B cell (primary cell): Measurements from ENCODE around the gene KIF1A. TPM values are rescaled to one million over a fixed set of nuclear protein-coding genes. Genes with fewer than 3 reads are reported as not detected.

ENCODE experiments used
- ATAC-seq: fragments of 200-7000 bp; cut with Tn5 transposase; one replicate; pipeline ENCODE4 v1.10.0; 2021; ENCODE audit warnings: low read depth, mild to moderate bottlenecking, moderate number of reproducible peaks, moderate library complexity
- CTCF ChIA-PET: fragments of 350-600 bp; sonication (Branson Sonifier 250); formaldehyde crosslinking; loops from one replicate; lab custom pipeline; 2021; ENCODE audit warnings: antibody characterized with exemption, inconsistent platforms; lab: Charles Lee
- POLR2A ChIA-PET: fragments of 350-600 bp; sonication (Branson Sonifier 250); formaldehyde crosslinking; loops from one replicate; lab custom pipeline; 2021; ENCODE audit warnings: antibody characterized with exemption; lab: Charles Lee
- DNase-seq: peaks from one replicate; pipeline ENCODE4 v3.0.0; 2013
- H2AFZ ChIP-seq: 2 replicates; pipeline ENCODE4 v1.6.1; 2012; ENCODE audit warnings: mild to moderate bottlenecking, low read depth, low read length; ENCODE audit not compliant: insufficient read depth, poor library complexity, severe bottlenecking
- H3K27ac ChIP-seq, 2 donors: 1 replicate in 1 of 2; 2 replicates in 1 of 2; pipeline ENCODE4 v1.5.1; 2012 to 2013; ENCODE audit warnings: low read length in 2 of 2, mild to moderate bottlenecking in 2 of 2, moderate library complexity in 1 of 2
- H3K27me3 ChIP-seq, 4 experiments: fragments of 200-600 bp in 1 of 4; sonication (generic) in 1 of 4; replicated peaks in 1 of 4; 1 replicate in 2 of 4; 2 replicates in 2 of 4; pipeline versions ENCODE4 v1.6.1 to v1.7.0; 2013 to 2016; ENCODE audit warnings: low read length in 3 of 4, mild to moderate bottlenecking in 2 of 4, mixed read lengths in 1 of 4, moderate library complexity in 1 of 4; ENCODE audit not compliant: insufficient read depth in 4 of 4, control insufficient read depth in 3 of 4; ENCODE audit errors: control extremely low read depth in 1 of 4
- H3K36me3 ChIP-seq, 2 experiments: replicated peaks in 1 of 2; 1 replicate in 1 of 2; 2 replicates in 1 of 2; pipeline versions ENCODE4 v1.6.1 to v1.7.1; 2013; ENCODE audit warnings: low read length in 1 of 2; ENCODE audit not compliant: insufficient read depth in 2 of 2, control insufficient read depth in 1 of 2; ENCODE audit errors: control extremely low read depth in 1 of 2, extremely low read depth in 1 of 2
- H3K4me1 ChIP-seq, 2 donors: fragments of 200-600 bp in 1 of 2; sonication (generic) in 1 of 2; 1 replicate in 1 of 2; 2 replicates in 1 of 2; pipeline versions ENCODE4 v1.5.1 to v1.6.1; 2013 to 2017; ENCODE audit warnings: low read length in 2 of 2; ENCODE audit not compliant: control insufficient read depth in 2 of 2, insufficient read depth in 2 of 2
- H3K4me2 ChIP-seq: replicated peaks from 2 replicates; pipeline ENCODE3; 2012; ENCODE audit warnings: mild to moderate bottlenecking, low read depth, low read length; ENCODE audit not compliant: poor library complexity, severe bottlenecking
- H3K4me3 ChIP-seq, 5 experiments: fragments of 200-600 bp in 1 of 5; sonication (generic) in 1 of 5; 1 replicate in 3 of 5; 2 replicates in 2 of 5; pipeline versions ENCODE4 v1.5.1 to v1.7.0; 2011 to 2016; ENCODE audit warnings: low read length in 4 of 5, mild to moderate bottlenecking in 4 of 5, low read depth in 2 of 5, control low read depth in 1 of 5, moderate library complexity in 1 of 5; ENCODE audit not compliant: insufficient read depth in 1 of 5; ENCODE audit errors: control extremely low read depth in 1 of 5, extremely low read depth in 1 of 5
- H3K79me2 ChIP-seq: fragments of 200-600 bp; sonication (generic); one replicate; pipeline ENCODE4 v1.6.0; 2016; ENCODE audit warnings: low read length; ENCODE audit not compliant: control insufficient read depth, insufficient read depth
- H3K9ac ChIP-seq: fragments of 200-600 bp; sonication (generic); 2 replicates; pipeline ENCODE4 v1.6.1; 2017; ENCODE audit warnings: mild to moderate bottlenecking, low read length, moderate library complexity
- H3K9me3 ChIP-seq, 3 donors: one replicate each; pipeline versions ENCODE4 v1.6.1 to v1.7.1; 2013; ENCODE audit warnings: low read length in 2 of 3; ENCODE audit not compliant: control insufficient read depth in 2 of 3, insufficient read depth in 1 of 3; ENCODE audit errors: control extremely low read depth in 1 of 3
- H4K20me1 ChIP-seq: 2 replicates; pipeline ENCODE4 v1.6.0; 2012; ENCODE audit warnings: mild to moderate bottlenecking, low read length; ENCODE audit not compliant: insufficient read depth, control insufficient read depth, poor library complexity, severe bottlenecking
- H3K27ac Mint-ChIP-seq: one replicate; pipeline ENCODE4 v1.8.0; 2021; ENCODE audit warnings: mixed read lengths
- H3K27me3 Mint-ChIP-seq: one replicate; pipeline ENCODE4 v1.8.0; 2021; ENCODE audit warnings: mixed read lengths
- H3K4me1 Mint-ChIP-seq: one replicate; pipeline ENCODE4 v1.8.0; 2021; ENCODE audit warnings: mixed read lengths
- H3K4me3 Mint-ChIP-seq: one replicate; pipeline ENCODE4 v1.8.0; 2021; ENCODE audit warnings: mixed read lengths
- H3K9me3 Mint-ChIP-seq: one replicate; pipeline ENCODE4 v1.8.0; 2022; ENCODE audit warnings: mixed read lengths; ENCODE audit not compliant: insufficient read depth
- EZH2 ChIP-seq: IDR thresholded peaks from 2 replicates; pipeline ENCODE4 v1.6.1; 2012; ENCODE audit warnings: borderline replicate concordance, low read depth, mild to moderate bottlenecking, moderate library complexity, low read length; ENCODE audit not compliant: insufficient read depth, poor library complexity, severe bottlenecking
- WGBS: methylation state at CpG from one replicate; pipeline ENCODE4 v1.1.5; 2013; ENCODE audit warnings: missing lambda C conversion rate; ENCODE audit not compliant: insufficient coverage; 5-methylcytosine and 5-hydroxymethylcytosine counted together
- intact Hi-C: fragments of 100-400 bp; cut with micrococcal nuclease; formaldehyde crosslinking; loops from one replicate; pipeline ENCODE4 v1.10.0; 2022
- polyA plus RNA-seq: library from polyadenylated mRNA; depleted of rRNA; stranded (reverse); fragments of >200 nt; gene quantifications from 2 replicates; pipeline ENCODE4 v1.2.3, GENCODE V29; 2012
- total RNA-seq, 2 donors: library from RNA; stranded (reverse); fragments of 120-200 nt in 1 of 2; gene quantifications; 1 replicate in 1 of 2; 2 replicates in 1 of 2; pipeline versions ENCODE4 v1.2.3 to v1.2.4, GENCODE V29; 2013 to 2022
- TF ChIP-seq, protein P1 (sequence below): fragments of 200-600 bp; IDR thresholded peaks from one replicate; pipeline ENCODE4 v1.8.0; 2022; ENCODE audit warnings: antibody characterized with exemption, mild to moderate bottlenecking

KIF1A gene
- total and polyA plus RNA-seq, 2 donors (not counting 1 experiment from before 2014, with no cell fraction given) = not detected

- TF ChIP-seq EZH2 = no peak
- TF ChIP-seq, protein P1, sequence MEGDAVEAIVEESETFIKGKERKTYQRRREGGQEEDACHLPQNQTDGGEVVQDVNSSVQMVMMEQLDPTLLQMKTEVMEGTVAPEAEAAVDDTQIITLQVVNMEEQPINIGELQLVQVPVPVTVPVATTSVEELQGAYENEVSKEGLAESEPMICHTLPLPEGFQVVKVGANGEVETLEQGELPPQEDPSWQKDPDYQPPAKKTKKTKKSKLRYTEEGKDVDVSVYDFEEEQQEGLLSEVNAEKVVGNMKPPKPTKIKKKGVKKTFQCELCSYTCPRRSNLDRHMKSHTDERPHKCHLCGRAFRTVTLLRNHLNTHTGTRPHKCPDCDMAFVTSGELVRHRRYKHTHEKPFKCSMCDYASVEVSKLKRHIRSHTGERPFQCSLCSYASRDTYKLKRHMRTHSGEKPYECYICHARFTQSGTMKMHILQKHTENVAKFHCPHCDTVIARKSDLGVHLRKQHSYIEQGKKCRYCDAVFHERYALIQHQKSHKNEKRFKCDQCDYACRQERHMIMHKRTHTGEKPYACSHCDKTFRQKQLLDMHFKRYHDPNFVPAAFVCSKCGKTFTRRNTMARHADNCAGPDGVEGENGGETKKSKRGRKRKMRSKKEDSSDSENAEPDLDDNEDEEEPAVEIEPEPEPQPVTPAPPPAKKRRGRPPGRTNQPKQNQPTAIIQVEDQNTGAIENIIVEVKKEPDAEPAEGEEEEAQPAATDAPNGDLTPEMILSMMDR = no peak
- Histone ChIP-seq H3K4me1 (no peaks in the 10 kb centered on the region), H3K27me3 (no peaks in the 10 kb centered on the region), H3K4me3 (no peak overlapping the region), H3K27ac (no peak overlapping the region), H4K20me1 (no peaks in the 10 kb centered on the region), H3K9me3 (peaks cover 0 to 4% (median 0%) of the 10 kb centered on the region in 3 donors), H3K36me3 (no peaks in the 10 kb centered on the region), H3K79me2 (no peaks in the 10 kb centered on the region), H2AFZ (no peak overlapping the region), H3K4me2 (no peak overlapping the region), H3K9ac (no peak overlapping the region)
- H3K4me1 Mint-ChIP-seq = no peaks in the 10 kb centered on the region
- no peak overlapping the region for H3K4me3 Mint-ChIP-seq
- no peak for ATAC-seq
- POLR2A ChIA-PET = no interaction called here
- no peak for DNase-seq
- WGBS = 80% methylated on average over 13 of the region's 18 CpGs
- intact Hi-C loops = no loop called here
- H3K27ac Mint-ChIP-seq = no peak overlapping the region
- H3K9me3 Mint-ChIP-seq = no peaks in the 10 kb centered on the region
- H3K27me3 Mint-ChIP-seq = no peaks in the 10 kb centered on the region
- CTCF ChIA-PET = no interaction called here
Observed at GRCh38 chr2:240717181-240717641, 102.8 kb downstream of the KIF1A start.

- Histone ChIP-seq H3K9ac (no peak overlapping the region), H3K27me3 (no peaks in the 10 kb centered on the region), H3K79me2 (no peaks in the 10 kb centered on the region), H3K4me1 (no peaks in the 10 kb centered on the region), H3K27ac (no peak overlapping the region), H4K20me1 (no peaks in the 10 kb centered on the region), H3K36me3 (no peaks in the 10 kb centered on the region), H2AFZ (no peak overlapping the region), H3K9me3 (peaks cover 0 to 4% (median 0%) of the 10 kb centered on the region in 3 donors), H3K4me2 (no peak overlapping the region), H3K4me3 (no peak overlapping the region)
- DNase-seq = no peak
- CTCF ChIA-PET = no interaction called here
- intact Hi-C loops = no loop called here
- Mint-ChIP-seq H3K27ac (peak overlapping the region; percentile 26), H3K9me3 (no peaks in the 10 kb centered on the region), H3K4me1 (no peaks in the 10 kb centered on the region), H3K4me3 (no peak overlapping the region), H3K27me3 (no peaks in the 10 kb centered on the region)
- no peak for TF ChIP-seq EZH2
- TF ChIP-seq, protein P1 = no peak
- POLR2A ChIA-PET = no interaction called here
- no peak for ATAC-seq
- WGBS = 94% methylated on average over 22 of the region's 23 CpGs
Observed at GRCh38 chr2:240716130-240716798, 103.8 kb downstream of the KIF1A start.
